Measurements from ENCODE around the gene CABCOCO1. TPM values are rescaled to one million over a fixed set of nuclear protein-coding genes. Genes with fewer than 3 reads are reported as not detected.

CABCOCO1 gene
- total and polyA plus RNA-seq, 9 of the 15 experiments (the other 6 are each of a cell fraction or from before 2014, with no cell fraction given), result 0.04 TPM; not detected in 8

- TF ChIP-seq MYBL2 (IDR thresholded peaks at IDR 0.05; ENCODE audit: low read depth) (no peak; the same call in 1 of the 2 replicates), MYBL2 (CRISPR knock-in tag; IDR thresholded peaks at IDR 0.05; ENCODE audit: borderline replicate concordance) (no peak), ARID3B (CRISPR knock-in tag; IDR thresholded peaks at IDR 0.05; ENCODE audit: borderline replicate concordance) (no peak), SRF (CRISPR knock-in tag; IDR thresholded peaks at IDR 0.05) (peak in 1 of 2 experiments; percentile 59; a peak in 1 of 4 replicates), SMAD1 (IDR thresholded peaks at IDR 0.05; ENCODE audit: low read depth, low read length, partially characterized antibody) (peak; percentile 95), ZNF644 (tag; IDR thresholded peaks at IDR 0.05; ENCODE audit: low read depth) (peak; percentile 99), ILF3 (IDR thresholded peaks at IDR 0.05; ENCODE audit: borderline replicate concordance) (peak; percentile 93), ESRRA (IDR thresholded peaks at IDR 0.05; ENCODE audit: borderline replicate concordance, low read depth) (peak; percentile 100; the same call in 1 of the 2 replicates), ETS1 (conservative IDR thresholded peaks at IDR 0.05; ENCODE audit: control insufficient read depth, low read depth, low read length) (no peak; the same call in 1 of the 2 replicates), ZNF41 (CRISPR knock-in tag; conservative IDR thresholded peaks at IDR 0.05) (peak; percentile 89), MTF1 (CRISPR knock-in tag; IDR thresholded peaks at IDR 0.05; ENCODE audit: borderline replicate concordance) (no peak), SMARCE1 (IDR thresholded peaks at IDR 0.05) (peak; percentile 100), NBN (IDR thresholded peaks at IDR 0.05; ENCODE audit: low read depth) (peak; percentile 100), ZBTB12 (CRISPR knock-in tag; IDR thresholded peaks at IDR 0.05) (peak; percentile 72; the same call in 1 of the 2 replicates), E4F1 (CRISPR knock-in tag; IDR thresholded peaks at IDR 0.05; ENCODE audit: borderline replicate concordance) (no peak), CREB5 (CRISPR knock-in tag; IDR thresholded peaks at IDR 0.05) (peak; percentile 85; the same call in 1 of the 2 replicates), NR1H2 (CRISPR knock-in tag; IDR thresholded peaks at IDR 0.05) (peak; percentile 32; the same call in 1 of the 2 replicates)
These were observed 102.7 kb downstream of the CABCOCO1 start (continued) for GRCh38 chr10:61765176-61766087.

All from K562 (cell line).